GM13977 (cell line): ENCODE data around the gene CDX1.

Experiments used
- DNase-seq: peaks from one replicate; pipeline ENCODE4 v3.0.0; 2012; ENCODE audit warnings: low spot score
- CTCF ChIP-seq: IDR thresholded peaks from 2 replicates; pipeline ENCODE4 v1.5.1; 2012; ENCODE audit warnings: mild to moderate bottlenecking, control low read depth; ENCODE audit not compliant: insufficient read depth; ENCODE audit errors: extremely low read depth, missing control alignments
- in situ Hi-C: fragments of 300-500 bp; cut with MboI; formaldehyde crosslinking; loops from one replicate; pipeline ENCODE4 v1.12.0; 2022; ENCODE audit warnings: low sequenced_read_pairs, low pct_unique_long_range_greater_than_20kb, mixed read lengths, inconsistent platforms; ENCODE audit not compliant: unreplicated experiment

Gene CDX1

GRCh38 chr5:150153483-150153882 lies 13.1 kb upstream of the CDX1 start:
- in situ Hi-C loops: no loop called here
- no peak for TF ChIP-seq CTCF
- no peak for DNase-seq

- DNase-seq: no peak
- TF ChIP-seq CTCF: no peak
- in situ Hi-C loops: no loop called here
Observed at GRCh38 chr5:150153957-150154617, 12.5 kb upstream of the CDX1 start.

GRCh38 chr5:150154618-150155128 lies 11.9 kb upstream of the CDX1 start:
- no peak for DNase-seq
- in situ Hi-C loops: no loop called here
- TF ChIP-seq CTCF: no peak

GRCh38 chr5:150155258-150156026 lies 11.1 kb upstream of the CDX1 start, which contains the start of gene PDGFRB:
TSS of gene PDGFRB (minus strand) at chr5:150155845. CDS start at chr5:150137047, 18,798 bp downstream.
- DNase-seq: peak; percentile 82
- in situ Hi-C loops: no loop called here
- TF ChIP-seq CTCF: no peak

GRCh38 chr5:150156027-150156368 lies 10.6 kb upstream of the CDX1 start:
- TF ChIP-seq CTCF: no peak
- DNase-seq: no peak
- in situ Hi-C loops: no loop called here

- no peak for DNase-seq
- in situ Hi-C loops: no loop called here
Observed at GRCh38 chr5:150156540-150156939, 10.0 kb upstream of the CDX1 start.

More at GRCh38 chr5:150156540-150156939, 10.0 kb upstream of the CDX1 start:
- TF ChIP-seq CTCF: no peak
